MCF 10A (cell line): ENCODE measurements around the gene SAYSD1. TPM values are rescaled to one million over a fixed set of nuclear protein-coding genes. Genes with fewer than 3 reads are reported as not detected.

ENCODE experiments used
- BruUV-seq: library from RNA; stranded (reverse); fragments of 400-500 nt; replicated peaks from 2 replicates; lab custom pipeline; 2021; lab: Mats Ljungman, UMichigan
- CTCF ChIA-PET: fragments of 300-600 bp; sonication (Branson Sonifier 250); formaldehyde crosslinking; extraction: SDS; loops from one replicate; lab custom pipeline; 2021; ENCODE audit warnings: antibody characterized with exemption, inconsistent platforms; lab: Yijun Ruan, JAX
- POLR2A ChIA-PET: fragments of 300-600, 350-650 bp; sonication (Branson Sonifier 250); formaldehyde crosslinking; extraction: SDS; loops from one replicate; lab custom pipeline; 2020; ENCODE audit warnings: antibody characterized with exemption, inconsistent platforms; lab: Yijun Ruan, JAX
- DNase-seq: peaks from one replicate; pipeline ENCODE4 v3.0.0-alpha.2; 2018; ENCODE audit not compliant: unreplicated experiment
- H3K27ac Mint-ChIP-seq: one replicate; pipeline ENCODE4 v1.8.0; 2022; ENCODE audit warnings: mild to moderate bottlenecking, low read depth, mixed read lengths; ENCODE audit not compliant: unreplicated experiment
- H3K27me3 Mint-ChIP-seq: one replicate; pipeline ENCODE4 v1.8.0; 2022; ENCODE audit warnings: mixed read lengths; ENCODE audit not compliant: insufficient read depth, unreplicated experiment
- H3K36me3 Mint-ChIP-seq: one replicate; pipeline ENCODE4 v1.8.0; 2022; ENCODE audit warnings: mild to moderate bottlenecking, moderate library complexity, mixed read lengths; ENCODE audit not compliant: insufficient read depth, unreplicated experiment
- H3K4me1 Mint-ChIP-seq: one replicate; pipeline ENCODE4 v1.8.0; 2022; ENCODE audit warnings: mixed read lengths; ENCODE audit not compliant: insufficient read depth, unreplicated experiment
- H3K4me3 Mint-ChIP-seq: one replicate; pipeline ENCODE4 v1.8.0; 2022; ENCODE audit warnings: mild to moderate bottlenecking, moderate library complexity, mixed read lengths; ENCODE audit not compliant: unreplicated experiment
- H3K9me3 Mint-ChIP-seq: one replicate; pipeline ENCODE4 v1.8.0; 2022; ENCODE audit warnings: mixed read lengths; ENCODE audit not compliant: unreplicated experiment
- intact Hi-C: fragments of 100-400 bp; cut with micrococcal nuclease; formaldehyde crosslinking; loops from 2 replicates; pipeline ENCODE4 v1.14.1; 2022
- total RNA-seq: library from RNA; stranded (reverse); gene quantifications from 2 replicates; pipeline ENCODE4 v1.2.3, GENCODE V29; 2022
- TF ChIP-seq, protein P1 (sequence below): fragments of 200-600 bp; IDR thresholded peaks from one replicate; pipeline ENCODE4 v1.8.0; 2022; ENCODE audit warnings: antibody characterized with exemption, mild to moderate bottlenecking; ENCODE audit not compliant: unreplicated experiment

The SAYSD1 gene
- total RNA-seq, 1 experiment from 2014 or later, result 10.9 TPM

- DNase-seq, result no peak
- CTCF ChIA-PET, result no interaction called here
- Mint-ChIP-seq H3K4me3 (no peak overlapping the region), H3K4me1 (no peaks in the 10 kb centered on the region), H3K27ac (no peak overlapping the region), H3K27me3 (peaks cover 23% of the 10 kb centered on the region), H3K36me3 (no peaks in the 10 kb centered on the region), H3K9me3 (no peaks in the 10 kb centered on the region)
- BruUV-seq, result no TSS peak
- intact Hi-C loops, result no loop called here
- TF ChIP-seq, protein P1, sequence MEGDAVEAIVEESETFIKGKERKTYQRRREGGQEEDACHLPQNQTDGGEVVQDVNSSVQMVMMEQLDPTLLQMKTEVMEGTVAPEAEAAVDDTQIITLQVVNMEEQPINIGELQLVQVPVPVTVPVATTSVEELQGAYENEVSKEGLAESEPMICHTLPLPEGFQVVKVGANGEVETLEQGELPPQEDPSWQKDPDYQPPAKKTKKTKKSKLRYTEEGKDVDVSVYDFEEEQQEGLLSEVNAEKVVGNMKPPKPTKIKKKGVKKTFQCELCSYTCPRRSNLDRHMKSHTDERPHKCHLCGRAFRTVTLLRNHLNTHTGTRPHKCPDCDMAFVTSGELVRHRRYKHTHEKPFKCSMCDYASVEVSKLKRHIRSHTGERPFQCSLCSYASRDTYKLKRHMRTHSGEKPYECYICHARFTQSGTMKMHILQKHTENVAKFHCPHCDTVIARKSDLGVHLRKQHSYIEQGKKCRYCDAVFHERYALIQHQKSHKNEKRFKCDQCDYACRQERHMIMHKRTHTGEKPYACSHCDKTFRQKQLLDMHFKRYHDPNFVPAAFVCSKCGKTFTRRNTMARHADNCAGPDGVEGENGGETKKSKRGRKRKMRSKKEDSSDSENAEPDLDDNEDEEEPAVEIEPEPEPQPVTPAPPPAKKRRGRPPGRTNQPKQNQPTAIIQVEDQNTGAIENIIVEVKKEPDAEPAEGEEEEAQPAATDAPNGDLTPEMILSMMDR, result no peak
- POLR2A ChIA-PET, result no interaction called here
These were observed 53.8 kb downstream of the SAYSD1 start for GRCh38 chr6:39061182-39061581.

GRCh38 chr6:39060467-39061160 lies 54.4 kb downstream of the SAYSD1 start:
- ChIA-PET CTCF (no interaction called here), POLR2A (no interaction called here)
- BruUV-seq, result no TSS peak
- intact Hi-C loops, result no loop called here
- no peaks in the 10 kb centered on the region for H3K36me3 Mint-ChIP-seq
- H3K27me3 Mint-ChIP-seq, result peaks cover 23% of the 10 kb centered on the region
- TF ChIP-seq, protein P1, result no peak
- no peaks in the 10 kb centered on the region for H3K9me3 Mint-ChIP-seq
- H3K27ac Mint-ChIP-seq, result no peak overlapping the region
- H3K4me1 Mint-ChIP-seq, result no peaks in the 10 kb centered on the region
- no peak overlapping the region for H3K4me3 Mint-ChIP-seq
- DNase-seq, result no peak

GRCh38 chr6:39059496-39060310 lies 55.3 kb downstream of the SAYSD1 start:
- POLR2A ChIA-PET, result interaction anchor here (0.7 kb wide), 1 partner anchor 1429 kb away, joined by 4 read pairs; no protein-coding TSS in a partner anchor
- TF ChIP-seq, protein P1, result no peak
- CTCF ChIA-PET, result interaction anchor here (1.5 kb wide), 1 partner anchor 14 kb away, joined by 4 read pairs; no protein-coding TSS in a partner anchor
- H3K27me3 Mint-ChIP-seq, result peaks cover 17% of the 10 kb centered on the region
- no peak overlapping the region for H3K4me3 Mint-ChIP-seq
- no peaks in the 10 kb centered on the region for H3K4me1 Mint-ChIP-seq
- no TSS peak for BruUV-seq
- no peaks in the 10 kb centered on the region for H3K9me3 Mint-ChIP-seq
- no peak overlapping the region for H3K27ac Mint-ChIP-seq
- intact Hi-C loops, result no loop called here
- H3K36me3 Mint-ChIP-seq, result no peaks in the 10 kb centered on the region
- peak; percentile 8 for DNase-seq
